Measurements from ENCODE around the gene TSG101.
A peak's percentile ranks its signal among the peaks of the same experiment; 100 is the strongest.

The TSG101 gene

GRCh38 chr11:18526521-18527296 lies at the start of gene TSG101:
Gene TSG101, minus strand, starts transcription at chr11:18526942. Its CDS starts 126 bp downstream, at chr11:18526816.
- DNase-seq, result peak; percentile 100

GRCh38 chr11:18575361-18575760 lies 48.6 kb upstream of the TSG101 start:
- no peak for DNase-seq

- no peak for DNase-seq
Observed at GRCh38 chr11:18567081-18567480, 40.3 kb upstream of the TSG101 start.

GRCh38 chr11:18566406-18566805 lies 39.7 kb upstream of the TSG101 start:
- DNase-seq, result no peak

GRCh38 chr11:18564149-18564548 lies 37.4 kb upstream of the TSG101 start:
- no peak for DNase-seq

GRCh38 chr11:18563090-18563730 lies 36.5 kb upstream of the TSG101 start:
- no peak for DNase-seq

- no peak for DNase-seq
Observed at GRCh38 chr11:18548001-18548400, 21.3 kb upstream of the TSG101 start.

- no peak for DNase-seq
Observed at GRCh38 chr11:18540207-18541009, 13.7 kb upstream of the TSG101 start.

- no peak for DNase-seq
Observed at GRCh38 chr11:18536209-18536608, 9.5 kb upstream of the TSG101 start.

GRCh38 chr11:18534245-18534644 lies 7.5 kb upstream of the TSG101 start:
- no peak for DNase-seq

GRCh38 chr11:18533365-18533764 lies 6.6 kb upstream of the TSG101 start:
- DNase-seq, result no peak

- DNase-seq, result no peak
Observed at GRCh38 chr11:18527512-18527911, 770 bp upstream of the TSG101 start.

GRCh38 chr11:18526130-18526520 lies 617 bp downstream of the TSG101 start:
- DNase-seq, result no peak

- DNase-seq, result no peak
Observed at GRCh38 chr11:18524248-18524647, 2.5 kb downstream of the TSG101 start.

- no peak for DNase-seq
Observed at GRCh38 chr11:18523084-18523483, 3.7 kb downstream of the TSG101 start.

GRCh38 chr11:18522388-18522787 lies 4.4 kb downstream of the TSG101 start:
- no peak for DNase-seq

- no peak for DNase-seq
Observed at GRCh38 chr11:18521122-18521521, 5.6 kb downstream of the TSG101 start.

GRCh38 chr11:18502352-18502751 lies 24.4 kb downstream of the TSG101 start:
- DNase-seq, result no peak

- DNase-seq, result no peak
Observed at GRCh38 chr11:18501629-18502028, 25.1 kb downstream of the TSG101 start.

GRCh38 chr11:18498039-18498438 lies 28.7 kb downstream of the TSG101 start:
- DNase-seq, result no peak

GRCh38 chr11:18495703-18496102 lies 31.0 kb downstream of the TSG101 start:
- no peak for DNase-seq

- DNase-seq, result no peak
Observed at GRCh38 chr11:18495271-18495670, 31.5 kb downstream of the TSG101 start.

- DNase-seq, result no peak
Observed at GRCh38 chr11:18493310-18493709, 33.4 kb downstream of the TSG101 start.

GRCh38 chr11:18492888-18493287 lies 33.9 kb downstream of the TSG101 start:
- no peak for DNase-seq

Measured in retina (tissue), 1 donor.